Brain pericyte (primary cell): ENCODE results near the gene COL5A1.
"Not testable (repeated sequence)": the region's sequence is repeated elsewhere in the genome, so short reads cannot be mapped to it uniquely, and the experiment has no call there.

Experiments
- DNase-seq: peaks from one replicate; pipeline ENCODE4 v3.0.0-alpha.2; 2012; ENCODE audit warnings: low read depth, low spot score

COL5A1 gene

DNA sequence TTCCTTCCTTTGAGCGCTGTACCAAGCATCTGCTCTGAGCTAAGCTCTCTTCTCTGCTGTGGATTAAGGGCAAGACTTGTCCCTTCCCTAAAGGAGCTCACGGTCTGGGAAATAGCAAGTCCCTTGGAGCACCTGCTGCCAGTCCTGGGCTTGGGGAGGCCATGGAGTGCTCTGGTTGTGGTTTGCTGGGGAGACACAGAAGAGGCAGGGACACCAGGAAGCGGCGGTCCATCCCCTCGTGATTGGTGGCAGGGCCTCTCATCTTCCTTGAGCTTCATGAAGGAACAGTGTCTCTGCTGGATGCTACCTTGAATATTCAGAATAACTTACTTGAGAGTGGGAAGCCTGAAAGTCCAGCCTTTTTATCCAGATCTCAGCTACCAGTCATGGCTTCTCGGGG lies 35.3 kb downstream of the COL5A1 start:
- DNase-seq = no peak

DNA sequence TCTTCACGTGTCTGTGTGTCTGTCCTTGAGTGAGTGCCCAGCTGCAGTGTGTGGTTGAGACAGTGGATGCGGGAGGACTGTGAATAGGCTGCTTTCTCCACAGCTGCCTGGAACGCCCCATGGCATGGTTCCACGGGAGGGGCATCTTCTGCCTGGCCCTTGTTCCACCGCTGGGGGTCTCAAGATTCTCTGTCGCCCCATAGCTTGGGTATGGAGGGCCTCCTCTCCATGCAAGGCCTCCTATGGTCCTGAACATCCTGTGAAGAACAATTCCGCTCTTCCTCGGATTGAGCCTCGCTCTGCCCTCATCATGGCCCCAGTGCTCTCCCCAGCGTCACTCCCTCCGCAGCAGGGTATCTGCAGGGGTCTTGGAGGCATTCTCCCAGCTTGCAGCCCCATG lies 36.1 kb downstream of the COL5A1 start:
- DNase-seq = no peak

DNA sequence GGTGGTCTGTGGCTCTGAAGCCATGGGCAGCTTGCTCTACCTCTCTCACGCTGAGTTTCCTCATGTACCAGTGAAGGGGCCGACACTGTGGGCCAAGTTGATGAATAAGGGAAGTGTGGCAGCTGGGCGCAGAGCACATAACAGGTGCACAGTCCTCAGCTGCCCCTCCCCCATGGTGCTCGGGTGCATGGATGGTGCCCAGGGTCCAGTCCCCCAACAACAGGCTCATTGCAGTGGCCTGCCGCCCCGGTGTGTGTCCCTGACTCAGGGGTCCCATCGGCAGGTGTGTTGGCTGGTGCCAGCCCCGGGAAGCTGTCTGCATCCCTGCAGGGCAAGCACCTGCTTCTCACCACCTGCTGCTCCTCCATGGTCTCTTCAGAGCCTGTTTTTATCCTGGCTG lies 36.6 kb downstream of the COL5A1 start:
- DNase-seq = no peak

DNA sequence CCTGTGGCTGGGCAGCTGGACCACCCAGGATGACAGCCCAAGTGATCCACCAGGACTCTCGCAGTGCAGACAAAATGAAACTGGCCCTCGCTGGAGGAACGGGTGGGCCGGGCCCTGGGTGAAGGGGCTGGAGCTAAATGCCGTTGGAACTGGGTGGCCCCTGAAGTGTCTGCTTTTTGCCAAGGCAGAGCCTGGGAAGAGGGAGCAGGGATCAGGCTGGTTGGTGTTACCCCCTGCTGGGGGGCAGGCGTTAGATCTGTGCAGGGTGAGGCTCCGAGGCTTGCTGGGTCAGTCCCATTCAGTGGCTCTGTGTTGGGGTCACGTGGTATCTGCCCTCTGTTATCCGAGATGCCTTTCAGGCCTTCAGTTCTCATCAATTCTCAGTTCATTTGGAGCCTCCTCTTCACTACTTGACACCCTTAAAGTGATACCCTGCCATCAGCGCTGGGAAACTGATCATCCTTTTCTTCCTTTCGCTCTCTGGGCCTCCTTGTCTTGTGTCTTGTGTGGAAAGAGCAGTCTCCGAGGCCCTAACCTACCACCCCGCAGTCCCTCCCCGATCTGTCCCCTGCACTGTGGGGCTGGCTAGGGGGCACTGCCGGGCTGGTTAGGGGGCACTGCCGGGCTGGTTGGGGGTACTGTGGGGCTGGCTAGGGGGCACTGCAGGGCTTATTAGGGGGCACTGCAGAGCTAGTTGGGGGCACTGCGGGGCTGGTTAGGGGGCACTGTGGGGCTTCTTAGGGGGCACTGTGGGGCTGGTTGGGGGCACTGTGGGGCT lies 37.3 kb downstream of the COL5A1 start:
- no peak for DNase-seq

DNA sequence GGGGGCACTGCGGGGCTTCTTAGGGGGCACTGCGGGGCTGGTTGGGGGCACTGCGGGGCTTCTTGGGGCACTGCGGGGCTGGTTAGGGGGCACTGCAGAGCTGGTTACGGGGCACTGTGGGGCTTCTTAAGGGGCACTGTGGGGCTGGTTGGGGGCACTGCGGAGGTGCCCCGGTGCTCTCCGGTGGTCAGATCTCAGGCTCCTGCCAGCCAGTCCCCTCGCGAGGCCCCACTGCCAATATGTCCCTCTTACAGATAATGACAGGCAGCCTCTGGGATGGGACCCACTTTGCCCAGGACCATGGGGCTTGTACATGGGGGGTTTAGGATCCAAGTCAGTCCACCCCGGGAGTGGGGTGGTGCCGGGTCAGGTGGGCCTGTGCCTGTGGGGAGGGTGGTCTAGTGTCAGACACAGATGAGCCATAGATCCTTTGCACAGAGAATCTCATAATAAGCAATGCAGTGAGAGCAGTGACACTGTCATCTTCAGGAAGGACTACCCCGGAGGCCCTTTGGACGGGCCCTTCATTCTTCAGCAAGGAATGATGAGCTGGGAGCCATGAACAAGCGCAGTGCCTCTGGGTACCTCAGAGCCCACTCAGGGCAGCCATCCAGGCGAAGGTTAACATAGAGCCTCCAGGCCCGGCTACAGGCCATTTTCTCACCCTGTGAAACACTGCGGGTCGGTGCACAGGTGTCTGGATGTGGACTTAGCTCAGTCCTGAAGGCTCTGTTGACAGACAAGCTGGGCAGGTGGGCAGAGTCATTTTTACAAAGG lies 38.2 kb downstream of the COL5A1 start:
- DNase-seq = no peak

DNA sequence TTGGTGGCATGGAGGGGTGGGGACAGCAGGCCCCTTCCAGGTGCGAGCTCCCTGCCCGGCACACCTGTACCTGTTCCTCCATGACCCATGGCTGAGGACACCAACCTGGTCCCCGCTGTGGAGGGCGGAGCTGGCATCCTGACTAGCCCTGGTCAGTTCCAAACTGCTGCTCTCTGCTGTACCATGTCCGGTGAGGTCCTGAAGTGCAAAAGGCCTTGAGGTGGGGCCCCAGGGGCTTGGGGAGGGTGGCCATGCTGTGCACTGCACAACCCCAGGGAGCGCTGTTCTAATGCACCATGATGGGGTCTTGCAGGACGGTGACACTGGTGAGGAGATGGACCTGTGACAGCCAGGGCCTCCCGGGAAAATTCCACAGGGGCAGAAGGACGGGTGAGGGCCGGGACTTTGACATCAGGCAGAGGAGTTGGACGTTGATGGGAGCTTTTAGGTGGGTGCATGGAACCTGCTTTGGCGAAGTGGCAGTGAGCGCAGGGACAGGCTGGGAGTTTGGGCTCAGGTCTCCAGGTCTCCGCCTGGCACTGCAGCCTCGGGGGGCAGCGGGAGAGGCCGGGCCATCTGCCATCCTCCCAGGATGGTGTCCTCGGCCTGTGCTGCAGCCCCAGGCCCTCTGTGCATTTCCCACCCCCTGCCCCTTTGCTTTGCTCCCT lies 38.9 kb downstream of the COL5A1 start:
- DNase-seq = no peak

DNA sequence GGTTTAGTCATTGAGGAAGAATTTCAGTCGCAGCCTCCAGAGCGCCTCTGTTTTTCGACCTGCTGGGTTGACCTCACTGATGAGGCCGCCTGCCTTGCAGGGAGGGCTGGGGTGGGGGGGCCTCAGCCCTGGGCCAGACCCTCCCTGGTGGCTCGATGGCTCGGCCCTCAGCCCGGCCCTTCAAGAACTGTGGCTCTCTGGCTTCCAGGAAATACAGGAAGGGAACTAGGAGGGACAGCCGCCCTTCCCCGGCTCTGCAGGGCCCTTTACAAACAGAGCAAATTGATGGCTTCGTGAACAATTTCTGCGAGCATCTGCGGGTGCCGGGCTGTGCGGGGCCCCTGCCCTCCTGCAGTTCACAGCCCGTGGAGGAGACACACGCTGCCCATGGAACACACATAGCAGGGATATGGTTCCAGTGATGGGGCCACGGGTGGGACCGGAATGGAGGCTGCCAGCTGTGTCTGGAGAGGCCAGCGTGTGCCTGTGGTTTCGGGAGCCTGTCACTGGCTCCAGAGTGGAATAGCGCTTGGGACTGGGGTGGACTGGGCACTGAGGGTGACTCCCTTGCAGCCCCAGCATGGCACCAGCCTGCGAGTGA lies 39.6 kb downstream of the COL5A1 start:
- DNase-seq = no peak

DNA sequence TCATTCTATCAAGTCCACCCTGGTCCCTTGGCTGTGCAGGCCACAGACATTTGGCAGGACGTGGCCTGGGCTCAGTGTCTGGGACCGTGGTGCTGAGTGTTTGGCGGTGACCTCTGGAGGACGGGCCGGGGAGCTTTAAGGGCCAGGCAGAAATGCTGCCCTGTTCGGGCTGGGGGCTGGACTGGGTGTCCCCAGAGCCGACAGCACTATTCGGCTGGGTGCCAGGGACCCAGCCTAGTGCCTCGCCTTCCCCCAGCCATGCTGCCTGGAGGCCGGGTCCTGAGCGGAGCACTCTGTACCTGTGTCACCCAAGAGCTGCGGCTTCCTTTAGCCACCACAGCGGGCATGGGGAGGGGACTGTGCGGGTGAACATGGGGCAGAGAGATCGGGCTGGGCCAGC lies 40.4 kb downstream of the COL5A1 start:
- no peak for DNase-seq

DNA sequence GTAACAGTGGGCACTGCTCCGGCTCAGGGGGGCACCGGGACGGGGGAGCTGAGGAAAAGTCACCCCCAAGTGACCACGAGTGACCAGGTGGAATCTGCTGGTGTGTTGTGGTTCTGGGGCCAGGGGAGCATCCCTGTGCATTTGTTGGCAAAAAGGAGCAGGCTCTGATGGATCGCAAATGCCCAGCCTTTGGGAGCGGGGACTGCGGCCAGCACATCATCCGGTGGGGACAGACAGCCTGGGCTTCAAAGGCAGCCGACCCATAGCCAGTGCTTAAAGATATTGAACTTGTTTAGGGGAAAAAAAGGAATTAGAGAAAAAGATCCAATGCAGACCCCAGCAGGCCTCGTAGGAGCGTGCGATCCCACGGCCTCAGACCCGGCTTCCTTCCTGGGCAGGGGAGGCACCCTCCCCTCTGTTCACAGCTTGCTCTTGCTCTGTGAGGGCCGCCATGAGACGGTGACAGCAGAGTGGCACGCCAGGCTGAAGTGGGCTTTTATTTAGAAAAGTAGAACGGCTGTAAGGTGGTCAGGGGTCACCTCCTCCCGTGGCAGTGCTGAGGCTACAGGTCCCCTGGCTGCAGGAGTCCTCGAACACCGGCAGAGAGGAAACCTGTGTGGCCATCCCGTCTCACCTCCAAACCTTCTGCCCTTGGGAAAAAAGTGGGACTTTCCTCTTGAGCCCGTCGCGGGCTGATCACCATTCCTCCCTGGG lies 41.2 kb downstream of the COL5A1 start:
- DNase-seq = no peak

DNA sequence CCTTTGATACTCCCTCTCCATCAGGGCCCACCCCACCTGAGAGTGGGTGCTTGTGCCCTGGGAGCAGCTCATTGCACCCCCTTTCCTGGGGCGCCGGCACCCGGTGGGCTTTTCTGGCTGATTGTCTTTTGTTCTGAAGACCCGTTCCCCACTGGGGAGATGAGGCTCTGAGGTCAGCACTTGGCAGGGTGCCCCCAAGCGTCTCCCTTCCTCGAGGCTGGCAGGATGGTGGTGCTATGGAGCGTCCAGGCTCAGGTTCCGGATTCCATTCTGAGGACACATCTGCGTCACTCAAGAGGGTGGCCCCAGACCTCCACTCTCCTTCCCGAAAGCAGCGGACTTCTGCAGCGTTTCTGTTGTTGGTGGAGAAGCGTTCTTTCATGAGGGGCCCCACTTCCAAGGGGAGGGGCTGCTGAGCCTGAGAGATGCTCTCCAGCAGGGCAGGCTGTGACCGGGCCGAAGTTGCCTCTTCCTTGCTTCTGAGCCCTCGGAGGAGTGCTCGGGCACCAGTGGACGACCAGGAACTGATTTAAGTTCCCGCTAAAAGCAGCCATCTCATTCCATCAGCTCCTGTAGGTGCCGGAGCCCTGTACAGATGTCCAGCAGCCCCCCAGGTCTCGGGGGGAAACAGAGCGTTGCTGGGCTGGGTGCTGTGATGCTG lies 42.2 kb downstream of the COL5A1 start:
- DNase-seq = no peak

DNA sequence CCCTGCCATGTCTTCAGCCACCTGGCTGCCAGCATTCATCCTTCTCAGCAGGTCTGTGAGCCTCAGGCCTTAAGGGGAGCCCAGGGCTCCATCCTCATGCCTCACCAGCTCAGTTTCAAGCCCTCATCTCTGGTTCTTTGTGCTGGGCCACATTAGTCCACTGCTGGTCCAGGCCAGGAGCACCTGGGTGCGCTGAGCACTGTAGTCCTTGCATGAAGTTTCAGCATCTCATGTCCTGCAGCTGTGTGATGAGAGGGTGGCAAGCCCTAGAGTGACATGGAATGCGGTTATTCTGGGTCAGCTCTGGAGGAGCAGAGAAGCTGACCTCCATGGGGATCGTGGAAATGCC lies 42.7 kb downstream of the COL5A1 start:
- no peak for DNase-seq

DNA sequence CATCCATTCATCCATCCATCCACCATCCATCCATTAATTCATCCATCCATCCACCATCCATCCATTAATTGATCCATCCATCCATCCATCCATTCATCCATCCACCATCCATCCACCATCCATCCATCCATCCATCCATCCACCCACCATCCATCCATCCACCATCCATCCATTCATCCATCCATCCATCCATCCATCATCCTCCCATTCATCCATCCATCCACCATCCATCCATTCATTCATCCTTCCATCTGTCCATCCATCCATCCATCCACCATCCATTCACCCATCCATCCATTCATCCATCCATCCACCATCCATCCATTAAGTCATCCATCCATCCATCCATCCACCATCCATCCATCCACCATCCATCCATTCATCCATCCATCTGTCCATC lies 43.3 kb downstream of the COL5A1 start:
- DNase-seq = not testable (repeated sequence)

DNA sequence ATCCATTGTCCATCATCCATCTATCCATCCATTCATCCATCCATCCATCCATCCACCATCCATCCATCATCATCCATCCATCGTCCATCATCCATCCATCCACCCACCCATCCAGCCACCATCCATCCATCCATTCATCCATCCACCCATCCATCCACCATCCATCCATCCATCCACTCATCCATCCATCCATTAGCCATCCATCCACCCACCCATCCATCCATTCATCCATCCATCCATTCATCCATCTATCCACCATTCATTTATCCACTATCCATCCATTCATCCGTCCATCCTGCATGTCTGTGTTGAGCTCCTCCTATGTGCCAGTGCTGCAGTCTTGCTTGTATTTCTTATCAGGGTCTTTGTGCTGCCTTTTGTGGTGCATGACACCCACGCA lies 44.2 kb downstream of the COL5A1 start:
- DNase-seq = no peak

DNA sequence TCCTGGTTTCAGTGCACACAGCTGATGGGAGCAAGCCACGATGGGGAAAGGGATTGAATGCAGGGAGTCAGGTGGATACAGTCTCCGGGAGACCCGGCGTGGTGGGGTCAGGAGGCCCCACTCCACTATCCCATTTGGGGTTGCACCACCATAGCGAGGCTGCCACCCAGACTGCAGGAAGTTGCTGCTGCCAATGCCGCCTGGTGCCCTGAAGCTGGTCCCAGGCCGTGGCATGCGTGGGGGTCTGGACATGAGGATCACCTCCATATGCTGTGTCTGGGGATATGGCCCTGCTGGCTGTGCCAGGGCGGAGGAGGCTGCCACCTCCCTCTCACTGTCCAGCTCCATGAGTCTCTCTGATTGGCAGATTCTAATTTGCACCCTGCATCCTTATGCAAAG lies 45.3 kb downstream of the COL5A1 start:
- DNase-seq = no peak

DNA sequence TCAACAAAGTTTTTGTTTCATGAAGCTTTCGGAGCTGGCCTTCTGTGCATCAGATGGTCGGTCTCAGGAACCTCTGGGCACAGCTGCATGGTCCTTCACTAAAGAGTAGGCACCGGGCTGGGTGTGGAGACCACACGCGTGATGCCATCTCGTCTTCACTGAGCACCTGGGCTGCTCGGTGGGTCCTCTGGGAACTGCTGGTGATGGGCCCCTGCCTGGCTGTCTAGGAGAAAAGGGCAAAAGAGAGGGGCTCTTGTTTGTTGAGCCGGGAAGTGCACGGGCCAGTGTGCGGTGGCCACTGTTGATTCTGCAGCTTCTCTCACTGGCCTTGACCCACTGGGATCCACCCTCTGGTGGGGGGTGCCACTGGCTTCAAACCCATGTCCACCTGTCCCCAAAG lies 46.0 kb downstream of the COL5A1 start:
- DNase-seq = no peak

DNA sequence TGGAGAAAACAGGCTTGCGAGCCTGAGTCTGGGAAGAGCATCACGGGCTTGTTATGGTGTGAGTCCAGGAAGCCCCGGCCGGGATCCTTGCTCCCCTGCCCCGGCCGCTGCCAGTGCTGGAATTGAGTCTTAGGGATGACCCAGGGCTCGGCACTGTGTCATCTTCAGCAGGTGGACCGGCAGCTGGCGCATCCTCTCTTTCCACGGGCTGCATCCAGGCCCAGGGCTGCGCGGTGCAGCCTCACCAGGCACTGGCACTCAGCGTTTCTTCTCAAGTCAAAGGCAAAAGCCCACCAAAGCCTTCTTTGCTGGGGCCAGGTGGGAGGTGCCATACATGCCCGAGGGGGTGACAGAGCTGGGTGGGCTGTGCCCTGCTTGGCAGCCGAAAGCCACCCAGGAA lies 46.6 kb downstream of the COL5A1 start:
- DNase-seq = no peak

DNA sequence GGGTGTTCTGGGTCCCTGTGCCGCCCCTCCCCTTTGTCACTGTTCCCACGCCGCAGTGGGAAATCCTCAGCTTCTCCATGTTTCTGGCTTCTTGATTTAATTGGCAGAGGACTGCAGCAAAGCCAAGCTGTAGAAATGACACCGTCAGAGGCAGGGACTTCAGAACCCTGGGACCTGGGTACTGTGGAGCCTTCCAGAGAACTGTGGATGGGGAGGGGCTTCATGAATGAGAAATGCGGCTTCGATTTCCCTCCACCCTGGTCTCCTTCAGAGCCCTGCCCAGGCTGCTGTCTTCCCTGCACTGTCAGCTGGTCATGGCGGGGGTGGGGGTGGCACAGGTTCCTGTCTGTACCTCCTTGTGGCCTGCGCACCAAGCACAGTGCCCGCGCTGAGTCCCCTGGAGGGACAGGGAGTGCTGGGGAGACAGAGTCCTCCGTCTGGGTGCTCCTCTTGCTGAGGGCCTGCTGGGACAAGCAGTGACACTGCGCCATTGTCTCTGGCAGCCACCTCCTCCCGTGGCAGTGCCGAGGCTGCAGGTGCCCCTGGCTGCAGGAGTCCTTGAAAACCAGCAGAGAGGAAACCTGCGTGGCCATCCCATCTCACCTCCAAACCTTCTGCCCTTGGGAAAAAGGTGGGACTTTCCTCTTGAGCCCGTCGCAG lies 47.2 kb downstream of the COL5A1 start:
- no peak for DNase-seq

DNA sequence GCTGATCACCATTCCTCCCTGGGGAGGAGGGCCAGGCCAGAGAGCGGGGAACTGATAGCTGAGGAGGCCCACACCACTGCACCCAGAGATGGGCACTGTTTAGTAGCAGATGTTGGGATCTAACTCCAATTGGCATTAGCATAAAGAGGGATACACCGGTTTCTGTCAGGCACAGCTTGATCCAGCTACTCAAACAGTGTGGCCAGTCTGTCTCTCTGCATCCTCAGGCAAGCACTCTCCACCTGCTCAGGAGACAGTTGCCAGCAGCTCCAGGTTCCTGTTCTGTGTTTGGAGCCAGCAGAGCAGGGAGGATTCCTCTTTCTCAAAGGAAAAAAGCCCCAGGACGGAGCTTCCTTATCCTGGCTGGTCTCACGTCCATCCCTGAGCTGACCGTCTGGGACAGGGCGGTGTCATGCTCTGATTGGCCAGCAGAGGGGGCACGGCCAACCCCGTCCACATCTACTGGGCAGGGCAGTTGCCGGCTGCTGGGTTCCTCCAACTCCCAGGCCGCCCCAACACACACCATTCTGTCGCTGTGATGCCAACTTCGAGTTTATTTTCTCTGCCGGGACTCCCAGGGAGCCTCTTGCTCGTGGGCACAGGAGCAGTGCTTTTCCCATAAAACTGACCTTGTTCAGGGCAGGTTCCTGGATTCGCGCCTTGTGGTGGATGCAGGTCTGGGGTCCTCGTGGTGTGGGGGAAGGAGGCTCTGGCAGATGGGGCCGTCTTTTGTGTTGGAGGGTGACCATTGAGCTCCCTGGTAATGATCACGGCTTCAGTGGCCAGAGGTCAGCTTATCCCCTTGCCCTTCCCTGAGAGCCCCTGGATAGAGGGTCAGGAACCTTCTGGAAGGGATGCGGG lies 47.9 kb downstream of the COL5A1 start:
- no peak for DNase-seq

DNA sequence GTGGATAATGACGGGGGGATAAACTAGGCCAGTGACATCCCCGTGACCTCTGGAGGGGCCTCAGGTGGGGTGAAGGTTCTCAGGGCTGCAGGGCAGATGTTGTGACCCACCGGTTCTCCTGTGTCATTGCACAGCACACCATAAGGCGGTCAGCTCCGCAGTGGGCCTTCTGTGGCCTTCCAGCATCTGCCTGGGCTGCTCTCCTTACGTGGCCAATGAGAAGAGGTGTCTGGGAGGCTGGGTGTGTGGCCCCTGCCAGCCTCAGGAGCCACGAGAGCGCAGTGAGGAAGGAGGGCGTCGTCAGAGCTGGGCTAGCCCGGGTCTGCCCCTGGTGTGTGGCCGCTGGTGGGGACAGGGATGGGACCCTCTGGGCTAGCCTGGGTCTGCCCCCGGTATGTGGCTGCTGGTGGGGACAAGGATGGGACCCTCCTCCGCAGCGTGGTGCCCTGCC lies 48.7 kb downstream of the COL5A1 start:
- no peak for DNase-seq
